Hepatocyte (in vitro differentiated cells): Measurements from ENCODE around the gene PHKB.

ENCODE experiments used
- CTCF ChIP-seq: fragments of 200-600 bp; sonication (generic); IDR thresholded peaks from 2 replicates; pipeline ENCODE4 v1.5.1; 2016; ENCODE audit warnings: antibody characterized with exemption, mild to moderate bottlenecking; ENCODE audit not compliant: poor library complexity
- EZH2phosphoT487 ChIP-seq: fragments of 200-600 bp; sonication (generic); IDR thresholded peaks from one replicate; pipeline ENCODE4 v1.6.1; 2018; ENCODE audit warnings: antibody characterized with exemption, mild to moderate bottlenecking, low read depth, moderate library complexity; ENCODE audit not compliant: unreplicated experiment, severe bottlenecking

GRCh38 chr16:47519546-47519945 lies 58.4 kb downstream of the PHKB start:
- TF ChIP-seq CTCF (no peak), EZH2phosphoT487 (no peak)
